BLaER1 treated with 17β-estradiol and CSF1 and Interleukin-3, amounts not matched to agents 10 nM and 100 nM (cell line): Measurements from ENCODE around the gene CTAGE8.
"Not testable (repeated sequence)": the region's sequence is repeated elsewhere in the genome, so short reads cannot be mapped to it uniquely, and the experiment has no call there.

Experiments
- H3K27ac ChIP-seq, 11 experiments: shearing (Covaris generic); formaldehyde crosslinking; 2 replicates each; pipeline ENCODE4 v1.8.1; 2022
- H3K27me3 ChIP-seq, 11 experiments: shearing (Covaris generic); formaldehyde crosslinking; 2 replicates each; pipeline ENCODE4 v1.8.1; 2022
- H3K36me3 ChIP-seq, 11 experiments: shearing (Covaris generic); formaldehyde crosslinking; 2 replicates each; pipeline ENCODE4 v1.8.1; 2022
- H3K4me1 ChIP-seq, 10 experiments: shearing (Covaris generic); formaldehyde crosslinking; 2 replicates each; pipeline ENCODE4 v1.8.1; 2022
- H3K4me2 ChIP-seq, 11 experiments: shearing (Covaris generic); formaldehyde crosslinking; 2 replicates each; pipeline ENCODE4 v1.8.1; 2022
- H3K4me3 ChIP-seq, 10 experiments: shearing (Covaris generic); formaldehyde crosslinking; 2 replicates each; pipeline ENCODE4 v1.8.1; 2022
- H3K9ac ChIP-seq, 11 experiments: shearing (Covaris generic); formaldehyde crosslinking; 2 replicates each; pipeline ENCODE4 v1.8.1; 2022
- H3K9me3 ChIP-seq, 11 experiments: shearing (Covaris generic); formaldehyde crosslinking; replicated peaks in 1 of 11; 2 replicates each; pipeline ENCODE4 v1.8.1; 2022
- H4K20me1 ChIP-seq, 11 experiments: shearing (Covaris generic); formaldehyde crosslinking; 2 replicates each; pipeline ENCODE4 v1.8.1; 2022
- Cebpa-rat ChIP-seq, 11 experiments: shearing (Covaris generic); IDR thresholded peaks; 2 replicates each; pipeline ENCODE4 v1.8.1; 2022

CTAGE8 gene

DNA sequence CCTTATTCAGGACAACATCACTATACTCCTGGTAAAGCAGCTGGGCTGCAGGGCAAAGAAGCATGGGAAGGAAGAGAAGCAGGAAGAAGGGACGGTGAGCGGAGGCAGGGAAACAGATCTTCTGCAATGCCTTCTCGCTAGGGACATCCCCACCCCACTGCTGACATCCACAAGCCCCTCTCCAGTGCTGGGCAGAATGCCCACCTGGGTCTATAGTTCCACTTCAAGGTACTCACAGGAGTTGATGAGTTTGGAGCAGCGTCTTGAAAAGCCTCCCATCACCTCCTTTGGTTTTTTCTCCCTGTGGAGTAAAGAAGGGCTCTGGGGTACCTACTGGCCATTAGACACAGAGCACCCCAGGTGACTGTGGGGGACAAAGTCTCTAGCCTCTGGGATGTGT, 13.4 kb upstream of the CTAGE8 start:
- not testable (repeated sequence) for H3K36me3 ChIP-seq, H3K9me3 ChIP-seq, H3K9ac ChIP-seq, H3K27ac ChIP-seq, H3K4me3 ChIP-seq, H4K20me1 ChIP-seq, H3K4me1 ChIP-seq, H3K4me2 ChIP-seq, H3K27me3 ChIP-seq

DNA sequence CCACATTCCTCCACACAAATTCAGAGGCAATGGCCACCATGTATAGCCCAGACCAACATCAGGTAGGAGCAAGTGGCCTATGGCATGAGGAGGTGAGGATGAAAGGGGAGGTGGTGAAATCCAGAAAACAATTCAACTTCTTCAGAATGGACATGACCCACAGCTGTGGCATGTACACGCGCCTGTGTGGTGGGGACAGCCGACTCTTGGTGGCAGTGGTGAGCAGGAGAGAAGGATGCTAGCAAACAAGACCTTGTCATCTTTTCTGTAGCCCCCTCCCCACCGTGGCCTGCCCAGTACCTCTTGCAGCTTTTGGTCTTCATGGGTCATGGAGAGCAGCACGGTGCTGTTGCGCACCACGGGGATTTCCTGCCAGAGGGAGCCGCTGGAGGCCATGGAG, 12.9 kb upstream of the CTAGE8 start:
- H4K20me1 ChIP-seq, H3K9ac ChIP-seq, H3K9me3 ChIP-seq, H3K27ac ChIP-seq, H3K4me1 ChIP-seq, H3K4me3 ChIP-seq, H3K36me3 ChIP-seq, H3K4me2 ChIP-seq, H3K27me3 ChIP-seq: not testable (repeated sequence)

DNA sequence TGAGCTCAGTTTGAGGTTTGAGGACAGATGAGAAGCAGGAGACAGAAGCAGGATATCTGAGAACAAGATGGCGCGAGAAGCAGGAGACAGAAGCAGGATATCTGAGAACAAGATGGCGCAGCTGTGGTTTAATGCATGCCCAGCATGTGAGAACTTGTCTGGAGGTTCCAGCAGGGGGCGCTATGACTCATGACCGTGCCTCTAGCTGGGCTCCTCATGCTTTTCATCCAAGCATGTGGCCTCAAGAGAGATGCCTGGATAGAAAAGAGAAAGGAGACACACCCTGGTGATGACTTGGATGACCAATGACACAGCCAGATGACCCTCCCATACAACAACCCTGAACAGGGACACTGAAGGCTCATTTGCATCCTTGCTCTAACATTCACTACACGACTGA, 10.9 kb upstream of the CTAGE8 start:
- not testable (repeated sequence) for H3K4me2 ChIP-seq, H3K4me3 ChIP-seq, H3K9me3 ChIP-seq, H4K20me1 ChIP-seq, H3K9ac ChIP-seq, H3K36me3 ChIP-seq, H3K4me1 ChIP-seq, H3K27ac ChIP-seq, H3K27me3 ChIP-seq

DNA sequence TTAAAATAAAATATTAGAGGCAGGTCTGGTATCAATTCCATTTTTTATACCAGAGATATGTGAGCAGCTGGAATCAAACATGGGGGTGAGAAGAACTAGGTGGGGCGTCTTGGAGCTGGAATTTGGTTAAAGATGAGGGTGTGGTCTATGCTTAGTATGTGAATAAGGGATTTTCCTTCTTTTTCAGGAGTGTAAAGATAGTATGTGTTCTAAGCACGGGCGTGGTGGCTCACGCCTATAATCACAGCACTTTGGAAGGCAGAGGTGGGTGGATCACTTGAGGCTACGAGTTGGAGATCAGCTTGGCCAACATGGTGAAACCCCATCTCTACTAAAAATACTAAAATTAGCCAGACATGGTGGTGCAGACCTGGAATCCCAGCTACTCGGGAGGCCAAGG, 6.2 kb upstream of the CTAGE8 start:
- not testable (repeated sequence) for H3K9me3 ChIP-seq, H3K4me3 ChIP-seq, H4K20me1 ChIP-seq

DNA sequence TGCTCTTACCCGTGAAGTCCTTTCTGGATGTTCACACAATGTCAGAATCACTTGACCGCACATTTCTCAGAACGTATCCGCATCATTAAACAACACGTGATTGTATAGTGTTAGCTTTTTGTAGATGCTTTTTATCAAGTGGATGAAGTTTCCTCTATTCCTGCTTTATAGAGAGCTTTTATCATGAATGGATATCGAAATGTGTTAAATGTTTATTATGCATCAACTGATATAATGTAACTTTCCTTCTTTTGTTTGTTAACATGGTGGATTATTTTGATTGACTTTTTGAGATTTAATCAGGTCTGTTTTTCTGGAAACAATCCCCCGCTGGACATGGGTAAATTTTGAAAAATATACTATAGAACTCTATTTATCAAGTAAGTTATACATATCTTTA, 4.4 kb downstream of the CTAGE8 start, which contains the start of gene OR2A7:
Gene OR2A7 (minus strand): TSS at position 101 of the 400 bp plus-strand sequence. CDS start 5,164 bp downstream, outside the sequence.
- H3K9ac ChIP-seq, H3K27me3 ChIP-seq, H3K27ac ChIP-seq, H4K20me1 ChIP-seq, H3K4me3 ChIP-seq, H3K9me3 ChIP-seq, H3K36me3 ChIP-seq, H3K4me1 ChIP-seq, H3K4me2 ChIP-seq: not testable (repeated sequence)

More for the DNA sequence above, 6.2 kb upstream of the CTAGE8 start:
- H3K4me2 ChIP-seq, H3K27ac ChIP-seq, H3K9ac ChIP-seq, H3K4me1 ChIP-seq, H3K36me3 ChIP-seq, H3K27me3 ChIP-seq: not testable (repeated sequence)

DNA sequence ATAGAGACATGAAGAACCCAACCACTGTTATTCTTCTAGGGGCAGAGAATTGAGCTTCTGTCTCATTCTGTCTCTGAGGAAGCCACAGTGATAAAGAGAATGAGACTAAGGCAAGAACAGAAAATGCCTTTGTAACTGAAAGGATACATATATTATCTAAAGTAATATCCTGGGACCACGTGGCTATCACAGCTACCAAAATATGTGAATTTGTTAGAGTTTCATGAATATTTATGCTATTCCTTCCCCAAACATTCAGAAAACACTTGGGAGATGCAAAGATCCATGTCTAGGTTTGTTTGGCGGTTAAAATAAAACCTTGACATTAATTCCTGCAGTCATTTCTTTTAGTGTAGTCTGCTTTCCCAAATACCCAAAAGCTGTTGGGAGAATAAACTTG, 7.0 kb downstream of the CTAGE8 start:
- not testable (repeated sequence) for H3K4me3 ChIP-seq, H3K36me3 ChIP-seq, H3K4me1 ChIP-seq, H3K9me3 ChIP-seq, H3K9ac ChIP-seq, H4K20me1 ChIP-seq, H3K27me3 ChIP-seq, H3K4me2 ChIP-seq, H3K27ac ChIP-seq

DNA sequence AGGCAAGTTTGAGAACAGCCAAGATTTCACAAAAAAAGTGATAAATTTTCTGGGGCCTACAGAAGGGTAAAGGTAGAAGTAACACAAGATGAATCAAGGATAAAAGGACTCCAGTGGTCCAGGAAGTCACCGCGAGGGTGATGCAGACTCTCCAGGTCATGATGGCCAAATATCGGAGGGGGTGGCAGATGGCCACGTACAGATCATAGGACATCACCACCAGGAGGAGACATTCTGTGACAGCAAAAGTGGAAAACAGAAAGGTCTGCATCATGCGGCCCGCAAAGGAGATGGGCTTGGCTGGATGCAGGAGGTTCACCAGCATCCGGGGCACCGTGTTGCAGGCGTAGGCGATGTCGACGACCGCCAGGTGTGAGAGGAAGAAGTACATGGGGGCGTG, 10.0 kb downstream of the CTAGE8 start:
- not testable (repeated sequence) for H3K9me3 ChIP-seq, H3K9ac ChIP-seq, H3K27ac ChIP-seq, H3K27me3 ChIP-seq, H3K4me1 ChIP-seq, H3K4me2 ChIP-seq, H4K20me1 ChIP-seq, H3K36me3 ChIP-seq, H3K4me3 ChIP-seq

DNA sequence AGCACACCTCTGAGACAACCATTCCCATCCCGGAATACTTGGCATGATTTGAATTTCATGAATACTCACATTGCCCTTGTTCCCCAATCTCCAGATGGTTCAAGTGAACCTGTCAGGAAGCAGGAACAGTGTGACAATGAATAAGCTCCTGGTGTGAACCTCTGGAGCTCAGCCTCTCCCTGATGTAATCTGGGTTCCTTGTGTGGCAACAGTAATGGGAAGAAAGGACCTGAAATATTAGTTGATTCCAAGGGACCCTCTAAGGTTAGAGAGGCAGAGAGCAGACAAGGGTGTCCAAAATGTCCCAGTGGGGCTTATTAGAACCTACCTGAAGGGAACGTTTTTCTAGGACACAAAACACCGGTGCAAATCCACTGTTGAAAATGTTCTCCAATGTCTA, 13.0 kb downstream of the CTAGE8 start:
- Histone ChIP-seq H3K4me3 (no peak overlapping the region), H3K9ac (no peak overlapping the region), H3K4me2 (no peak overlapping the region; a peak in 1 of 22 replicates), H3K27ac (no peak overlapping the region), H3K27me3 (no peaks in the 10 kb centered on the region), H3K36me3 (no peaks in the 10 kb centered on the region), H4K20me1 (no peaks in the 10 kb centered on the region), H3K9me3 (no peaks in the 10 kb centered on the region), H3K4me1 (peaks cover 0 to 4% (median 0%) of the 10 kb centered on the region in 10 experiments; a peak in 1 of 20 replicates)
- TF ChIP-seq Cebpa-rat (IDR thresholded peaks at IDR 0.05) = no peak

DNA sequence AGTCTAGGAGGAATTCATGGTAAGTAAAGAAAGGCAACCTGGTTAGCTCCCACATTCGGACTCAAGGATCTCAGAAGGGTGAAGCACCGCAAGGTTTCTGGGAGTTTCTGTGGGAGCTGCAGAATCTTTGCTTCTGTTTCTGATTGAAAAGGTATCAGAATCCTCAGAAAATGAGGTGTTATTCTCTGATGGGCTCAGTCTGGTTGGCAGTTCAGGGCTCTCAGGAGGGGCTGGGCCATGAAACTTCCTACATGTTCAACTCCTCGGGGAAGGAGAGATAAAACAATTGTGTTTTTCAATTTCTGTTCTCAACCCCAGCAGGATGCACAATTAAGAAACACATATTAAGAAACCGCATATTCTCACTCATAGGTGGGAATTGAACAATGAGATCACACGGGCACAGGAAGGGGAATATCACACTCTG, 13.6 kb downstream of the CTAGE8 start:
- no peak overlapping the region for H3K4me2 ChIP-seq
- no peak for TF ChIP-seq Cebpa-rat (IDR thresholded peaks at IDR 0.05)
- no peak overlapping the region for H3K9ac ChIP-seq

DNA sequence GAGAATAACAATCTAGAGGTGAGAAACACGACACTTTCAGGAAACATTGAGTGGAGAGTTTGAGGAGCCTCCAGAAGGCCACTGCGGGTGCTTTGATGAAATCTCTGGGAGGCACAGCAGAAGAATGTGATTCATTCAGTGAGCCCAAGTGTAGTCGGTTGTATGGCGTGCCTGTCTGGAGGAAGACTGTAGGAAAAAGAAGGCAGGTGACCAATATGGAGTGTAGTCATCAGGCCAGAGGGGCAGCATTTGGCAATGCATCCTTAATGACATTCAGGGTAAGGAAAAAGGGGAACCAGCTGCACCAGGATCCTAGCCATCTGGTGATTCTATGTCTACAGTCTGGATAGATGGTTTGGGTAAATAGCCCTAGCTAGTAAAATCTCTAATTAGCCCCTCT, 16.8 kb downstream of the CTAGE8 start:
- not testable (repeated sequence) for H3K9ac ChIP-seq, H3K4me2 ChIP-seq, H3K36me3 ChIP-seq, H3K4me3 ChIP-seq, H3K9me3 ChIP-seq, H3K4me1 ChIP-seq, H3K27me3 ChIP-seq, H4K20me1 ChIP-seq, H3K27ac ChIP-seq

More for the DNA sequence above, 13.6 kb downstream of the CTAGE8 start:
- Histone ChIP-seq H3K27ac (no peak overlapping the region), H3K27me3 (no peaks in the 10 kb centered on the region), H3K9me3 (no peaks in the 10 kb centered on the region), H3K4me1 (peaks cover 0 to 4% (median 0%) of the 10 kb centered on the region in 10 experiments; a peak in 1 of 20 replicates), H4K20me1 (no peaks in the 10 kb centered on the region), H3K4me3 (no peak overlapping the region), H3K36me3 (no peaks in the 10 kb centered on the region)

DNA sequence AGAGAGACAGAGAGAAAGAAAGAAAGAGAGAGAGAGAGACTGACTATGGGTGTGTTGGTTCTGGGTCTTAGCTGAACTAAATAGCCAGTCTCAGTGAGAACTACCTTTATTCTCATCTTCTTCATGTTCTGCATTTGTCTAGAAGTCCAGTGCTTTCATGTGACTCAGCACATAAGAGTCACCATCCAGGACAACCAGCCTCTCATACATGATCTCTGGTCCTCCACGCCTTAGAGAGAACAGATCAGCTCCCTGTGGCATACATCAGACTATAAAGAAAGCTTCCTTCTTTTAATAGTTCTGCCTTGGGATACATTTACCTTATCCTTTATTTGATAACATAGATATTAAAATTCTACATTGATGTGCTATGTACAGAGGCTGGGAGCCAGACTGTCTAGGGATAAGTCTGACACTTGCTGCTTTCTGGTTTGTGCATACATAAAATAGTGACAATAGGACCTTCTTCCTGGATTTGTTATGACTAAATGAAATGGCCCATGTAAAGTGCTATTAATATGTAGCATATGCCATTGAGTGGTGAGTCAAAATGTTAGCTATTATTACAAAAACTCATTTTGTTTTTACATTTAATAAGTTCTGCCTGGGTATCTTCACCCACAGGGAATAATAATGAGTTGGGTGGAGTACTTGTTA, 21.3 kb downstream of the CTAGE8 start:
- not testable (repeated sequence) for H3K4me2 ChIP-seq, H3K4me3 ChIP-seq, H3K4me1 ChIP-seq, H3K27me3 ChIP-seq, H3K36me3 ChIP-seq, H4K20me1 ChIP-seq, H3K9ac ChIP-seq, H3K9me3 ChIP-seq, H3K27ac ChIP-seq

DNA sequence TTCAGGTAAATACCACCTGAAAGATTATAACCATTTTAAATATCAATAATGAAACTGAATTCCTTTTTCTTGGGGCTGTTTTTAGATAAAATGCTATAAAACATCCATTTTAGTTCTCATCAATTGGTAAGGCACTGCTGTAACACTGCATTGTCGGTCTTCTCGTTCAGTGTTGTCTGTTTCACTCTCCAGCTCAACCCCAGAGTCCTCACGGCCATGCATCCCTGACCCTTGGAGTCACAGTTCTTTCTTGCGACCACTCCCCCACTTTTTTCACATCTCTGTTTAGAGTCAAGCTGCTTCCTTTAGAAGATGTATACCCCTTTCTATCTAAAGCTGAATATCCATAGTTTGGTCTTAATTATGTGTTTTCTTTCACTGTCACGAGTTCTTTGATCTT, 22.1 kb downstream of the CTAGE8 start:
- H3K9me3 ChIP-seq, H3K36me3 ChIP-seq, H3K27me3 ChIP-seq, H3K4me1 ChIP-seq, H3K27ac ChIP-seq, H3K4me3 ChIP-seq, H4K20me1 ChIP-seq, H3K9ac ChIP-seq, H3K4me2 ChIP-seq: not testable (repeated sequence)

DNA sequence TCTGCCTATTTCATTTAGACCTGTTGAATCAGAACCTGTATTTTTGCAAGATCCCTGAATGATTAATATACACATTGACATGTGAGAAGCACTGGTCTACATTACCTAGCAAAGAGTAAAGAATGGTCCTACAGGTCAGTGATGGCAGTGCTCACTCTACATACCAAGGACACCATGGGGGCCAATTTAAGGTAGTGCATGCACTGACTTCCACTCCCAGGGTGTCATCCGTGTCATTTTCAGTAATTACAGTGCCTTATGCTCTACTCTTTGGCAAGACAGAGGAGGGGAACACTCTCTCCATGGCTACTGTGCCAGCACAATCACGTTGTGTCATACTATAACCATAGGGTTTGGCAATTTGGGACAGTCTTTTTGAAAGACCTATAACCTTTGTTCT, 23.7 kb downstream of the CTAGE8 start:
- not testable (repeated sequence) for H4K20me1 ChIP-seq, H3K27me3 ChIP-seq, H3K27ac ChIP-seq, H3K36me3 ChIP-seq, H3K9ac ChIP-seq, H3K4me3 ChIP-seq, H3K4me1 ChIP-seq, H3K4me2 ChIP-seq, H3K9me3 ChIP-seq

DNA sequence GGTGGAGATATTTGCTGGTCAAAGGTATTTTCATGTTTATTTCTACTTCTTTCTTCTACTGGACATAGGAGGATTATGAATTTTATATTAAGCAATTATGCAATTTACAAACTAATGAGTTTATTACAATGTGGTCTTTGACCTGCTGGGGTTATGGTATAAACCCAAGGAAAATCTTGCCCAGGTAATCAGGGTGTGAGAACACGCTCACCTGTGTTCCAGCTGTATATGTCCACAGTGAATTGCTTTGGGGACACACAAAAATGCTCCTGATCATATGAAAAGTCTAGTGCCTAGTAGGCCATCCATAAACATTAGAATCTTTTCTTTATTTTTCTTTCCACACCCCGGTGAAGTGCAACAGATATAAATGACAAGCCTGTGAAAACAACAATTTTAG, 29.7 kb downstream of the CTAGE8 start, which contains the start of gene OR2A42:
Gene OR2A42 (minus strand): TSS at position 241 of the 400 bp plus-strand sequence. CDS start 6,762 bp downstream, outside the sequence.
- not testable (repeated sequence) for H3K4me1 ChIP-seq, H3K36me3 ChIP-seq

More for the DNA sequence above, 29.7 kb downstream of the CTAGE8 start, which contains the start of gene OR2A42:
- H3K4me3 ChIP-seq, H3K4me2 ChIP-seq, H3K27me3 ChIP-seq, H3K27ac ChIP-seq, H4K20me1 ChIP-seq, H3K9ac ChIP-seq, H3K9me3 ChIP-seq: not testable (repeated sequence)
